HepG2 (cell line): ENCODE data around the gene ARMC5. TPM values are rescaled to one million over a fixed set of nuclear protein-coding genes. Genes with fewer than 3 reads are reported as not detected.

Experiments
- ATF1 ChIP-seq: IDR thresholded peaks from 2 replicates; pipeline ENCODE4 v1.6.1; 2016; ENCODE audit warnings: mild to moderate bottlenecking, control low read depth
- BHLHE40 ChIP-seq: IDR thresholded peaks from 2 replicates; pipeline ENCODE4 v1.6.1; 2011; ENCODE audit warnings: low read length, improper control_type of control experiment
- CHD2 ChIP-seq: IDR thresholded peaks from 2 replicates; pipeline ENCODE4 v1.6.1; 2011; ENCODE audit warnings: low read depth, low read length, improper control_type of control experiment
- DRAP1 ChIP-seq: IDR thresholded peaks from 2 replicates; pipeline ENCODE4 v1.6.1; 2016; ENCODE audit warnings: missing genetic modification reagents, missing compliant biosample characterization
- FOSL1 ChIP-seq: sonication (generic); formaldehyde crosslinking; IDR thresholded peaks from 2 replicates; pipeline ENCODE4 v1.9.0; 2021; ENCODE audit warnings: missing genetic modification reagents, borderline replicate concordance
- GMEB1 ChIP-seq: sonication (generic); formaldehyde crosslinking; IDR thresholded peaks from 2 replicates; pipeline ENCODE4 v1.5.1; 2020; ENCODE audit warnings: missing genetic modification reagents, mild to moderate bottlenecking, borderline replicate concordance
- HINFP ChIP-seq: sonication (generic); formaldehyde crosslinking; IDR thresholded peaks from 2 replicates; pipeline ENCODE4 v1.4.0; 2020; ENCODE audit warnings: low read depth, mild to moderate bottlenecking, missing genetic modification reagents
- ISX ChIP-seq: sonication (generic); formaldehyde crosslinking; conservative IDR thresholded peaks from 2 replicates; pipeline ENCODE4 v1.5.0; 2020; ENCODE audit warnings: missing genetic modification reagents
- KDM3A ChIP-seq: IDR thresholded peaks from 2 replicates; pipeline ENCODE4 v1.6.1; 2018; ENCODE audit warnings: low read depth, missing compliant biosample characterization
- LBX2 ChIP-seq: sonication (generic); formaldehyde crosslinking; IDR thresholded peaks from 2 replicates; pipeline ENCODE4 v1.5.0; 2020; ENCODE audit warnings: missing genetic modification reagents, mild to moderate bottlenecking, borderline replicate concordance
- MTA3 ChIP-seq: sonication (generic); formaldehyde crosslinking; IDR thresholded peaks from 2 replicates; pipeline ENCODE4 v1.4.0; 2020; ENCODE audit warnings: missing genetic modification reagents
- RBAK ChIP-seq: sonication (generic); formaldehyde crosslinking; IDR thresholded peaks from 2 replicates; pipeline ENCODE4 v1.5.1; 2020; ENCODE audit warnings: mild to moderate bottlenecking, missing genetic modification reagents
- SNRNP70 ChIP-seq: fragments of 200-400 bp; formaldehyde crosslinking; IDR thresholded peaks from 2 replicates; pipeline ENCODE4 v1.6.1; 2017; ENCODE audit warnings: mild to moderate bottlenecking, low read depth, low read length, moderate library complexity
- STAT5B ChIP-seq: sonication (generic); formaldehyde crosslinking; IDR thresholded peaks from 2 replicates; pipeline ENCODE4 v1.4.0; 2020; ENCODE audit warnings: missing genetic modification reagents
- U2AF2 ChIP-seq: fragments of 200-400 bp; formaldehyde crosslinking; IDR thresholded peaks from 2 replicates; pipeline ENCODE4 v1.6.1; 2017; ENCODE audit warnings: low read depth, mild to moderate bottlenecking, low read length
- WIZ ChIP-seq: sonication (generic); formaldehyde crosslinking; IDR thresholded peaks from 2 replicates; pipeline ENCODE4 v1.5.1; 2020; ENCODE audit warnings: mild to moderate bottlenecking, missing genetic modification reagents
- ZBTB33 ChIP-seq: sonication (generic); formaldehyde crosslinking; IDR thresholded peaks from 2 replicates; pipeline ENCODE4 v1.4.0; 2020; ENCODE audit warnings: missing genetic modification reagents
- ZNF101 ChIP-seq: sonication (generic); formaldehyde crosslinking; IDR thresholded peaks from 2 replicates; pipeline ENCODE4 v1.4.0; 2020; ENCODE audit warnings: mild to moderate bottlenecking, low read depth, missing genetic modification reagents, borderline replicate concordance
- ZNF225 ChIP-seq: sonication (generic); formaldehyde crosslinking; IDR thresholded peaks from 2 replicates; pipeline ENCODE4 v1.4.0; 2020; ENCODE audit warnings: mild to moderate bottlenecking, missing genetic modification reagents
- ZNF564 ChIP-seq: sonication (generic); formaldehyde crosslinking; IDR thresholded peaks from 2 replicates; pipeline ENCODE4 v1.8.1; 2023; ENCODE audit warnings: mild to moderate bottlenecking, missing genetic modification reagents
- ZNF800 ChIP-seq: sonication (generic); formaldehyde crosslinking; IDR thresholded peaks from 2 replicates; pipeline ENCODE4 v1.4.0; 2020; ENCODE audit warnings: missing genetic modification reagents
- ZNF841 ChIP-seq: sonication (generic); formaldehyde crosslinking; IDR thresholded peaks from 2 replicates; pipeline ENCODE4 v1.8.1; 2023; ENCODE audit warnings: missing genetic modification reagents, borderline replicate concordance
- polyA plus RNA-seq, 8 experiments: library from polyadenylated mRNA; depleted of rRNA in 3 of 8; stranded (reverse) in 7 of 8; unstranded in 1 of 8; fragments of >200 nt; fragmentation: Illumina TruSeq in 4 of 8; extraction: Trizol in 4 of 8; gene quantifications; 2 replicates each; pipeline versions ENCODE4 v1.2.1 to v1.2.3, GENCODE V29; 2011 to 2016; ENCODE audit warnings: low read depth in 4 of 8, missing spikeins in 1 of 8, mixed read lengths in 1 of 8; ENCODE audit not compliant: insufficient read depth in 1 of 8
- total RNA-seq, 5 experiments: library from RNA; depleted of rRNA; stranded (reverse); fragments of >200 nt; fragmentation: Illumina TruSeq; extraction: Trizol; gene quantifications; 2 replicates each; pipeline ENCODE4 v1.2.3, GENCODE V29; 2016; ENCODE audit warnings: low read depth in 1 of 5

The ARMC5 gene
- total and polyA plus RNA-seq, 2 of the 13 experiments (the other 11 are each of a cell fraction or from before 2014, with no cell fraction given), result 10.8 to 22.3 TPM

- peak; percentile 93 for TF ChIP-seq DRAP1
- TF ChIP-seq ZNF101 (CRISPR knock-in tag), result 0 out of 2 replicates have a peak, but pooled peaks have one; percentile 36
- peak; percentile 64 for TF ChIP-seq ATF1 (CRISPR knock-in tag)
- peak; percentile 69 for TF ChIP-seq BHLHE40
- TF ChIP-seq SNRNP70, result no peak
- peak; percentile 100 for TF ChIP-seq HINFP (CRISPR knock-in tag)
- peak; percentile 96 for TF ChIP-seq STAT5B (CRISPR knock-in tag)
- TF ChIP-seq ZBTB33, result no peak
- 0 out of 2 replicates have a peak, but pooled peaks have one; percentile 23 for TF ChIP-seq U2AF2
- peak; percentile 96; the same call in 1 of the 2 replicates for TF ChIP-seq WIZ (CRISPR knock-in tag)
- TF ChIP-seq ZNF800, result no peak
- TF ChIP-seq ZNF841 (CRISPR knock-in tag), result peak; percentile 91; the same call in 1 of the 2 replicates
- no peak for TF ChIP-seq FOSL1 (CRISPR knock-in tag)
- TF ChIP-seq ZNF225 (CRISPR knock-in tag), result peak; percentile 95
- peak; percentile 96 for TF ChIP-seq ZNF564 (CRISPR knock-in tag)
- TF ChIP-seq ISX (CRISPR knock-in tag), result no peak
- no peak; the same call in 1 of the 2 replicates for TF ChIP-seq CHD2
- TF ChIP-seq LBX2 (CRISPR knock-in tag), result no peak
- peak; percentile 96; the same call in 1 of the 2 replicates for TF ChIP-seq KDM3A (CRISPR knock-in tag)
- no peak for TF ChIP-seq MTA3 (CRISPR knock-in tag)
- peak; percentile 98 for TF ChIP-seq GMEB1
- TF ChIP-seq RBAK (CRISPR knock-in tag), result no peak
Measured at GRCh38 chr16:31507929-31508705, 48.8 kb downstream of the ARMC5 start, which contains the start of gene RUSF1 (continued).
